Transverse colon (tissue), 4 donors: Measurements from ENCODE around the gene ZFAND2B. TPM values are rescaled to one million over a fixed set of nuclear protein-coding genes. Genes with fewer than 3 reads are reported as not detected.

ENCODE experiments used
- DNase-seq: peaks from one replicate; pipeline ENCODE4 v3.0.0-alpha.2; 2019
- H3K27ac ChIP-seq, 4 donors: fragments of 200-600 bp; sonication (generic); 2 replicates each; pipeline ENCODE4 v1.5.1; 2016 to 2018; ENCODE audit warnings: inconsistent platforms in 4 of 4
- H3K27me3 ChIP-seq: fragments of 200-600 bp; sonication (generic); 2 replicates; pipeline ENCODE4 v1.5.1; 2017; ENCODE audit warnings: inconsistent platforms
- H3K36me3 ChIP-seq, 4 donors: fragments of 200-600 bp; sonication (generic); 2 replicates each; pipeline ENCODE4 v1.5.1; 2017 to 2019; ENCODE audit warnings: inconsistent platforms in 4 of 4
- H3K4me1 ChIP-seq, 4 donors: fragments of 200-600 bp; sonication (generic); 2 replicates each; pipeline ENCODE4 v1.5.1; 2017 to 2020; ENCODE audit warnings: inconsistent platforms in 4 of 4
- H3K4me3 ChIP-seq, 4 donors: fragments of 200-600 bp; sonication (generic); 1 replicate in 1 of 4; 2 replicates in 3 of 4; pipeline versions ENCODE4 v1.5.1 to v1.6.1; 2017 to 2019; ENCODE audit warnings: inconsistent platforms in 4 of 4
- H3K9me3 ChIP-seq, 2 donors: fragments of 200-600 bp; sonication (generic); 2 replicates each; pipeline ENCODE4 v1.5.1; 2017 to 2019; ENCODE audit warnings: inconsistent platforms in 2 of 2
- CTCF ChIP-seq, 5 experiments: fragments of 200-600 bp in 3 of 5; fragments of 450-650 bp in 2 of 5; sonication (generic) in 3 of 5; IDR thresholded peaks; 1 replicate in 2 of 5; 2 replicates in 3 of 5; pipeline ENCODE4 v1.5.1; 2016 to 2017; ENCODE audit warnings: antibody characterized with exemption in 5 of 5, inconsistent platforms in 3 of 5, mild to moderate bottlenecking in 2 of 5, moderate library complexity in 1 of 5
- EP300 ChIP-seq: sonication (generic); formaldehyde crosslinking; IDR thresholded peaks from one replicate; pipeline ENCODE4 v1.6.1; 2017; ENCODE audit warnings: antibody characterized with exemption, low read depth
- POLR2A ChIP-seq: fragments of 450-650 bp; IDR thresholded peaks from one replicate; pipeline ENCODE4 v1.6.1; 2016; ENCODE audit warnings: antibody characterized with exemption, mild to moderate bottlenecking, moderate library complexity
- POLR2AphosphoS5 ChIP-seq, 3 donors: sonication (generic); formaldehyde crosslinking; IDR thresholded peaks; one replicate each; pipeline ENCODE4 v1.6.1; 2016; ENCODE audit warnings: antibody characterized with exemption in 3 of 3
- WGBS, 2 donors: methylation state at CpG; one replicate each; pipeline ENCODE4 v1.1.5; 2018; ENCODE audit warnings: low coverage in 1 of 2; 5-methylcytosine and 5-hydroxymethylcytosine counted together
- in situ Hi-C, 4 donors: fragments of 200-750 bp; cut with MboI; loops; one replicate each; pipeline versions ENCODE4 v1.15.0 to v1.15.1; 2017; ENCODE audit warnings: low sequenced_read_pairs in 3 of 4, low pct_ligation_motif_present in 1 of 4, low pct_unique_long_range_greater_than_20kb in 1 of 4
- intact Hi-C: fragments of 100-400 bp; cut with DNase I; formaldehyde crosslinking; loops from one replicate; pipeline ENCODE4 v1.15.1; 2023; ENCODE audit warnings: low total_unique reads
- total RNA-seq, 4 donors: library from RNA; depleted of rRNA; stranded (reverse); fragments of >200 nt; gene quantifications; one replicate each; pipeline ENCODE4 v1.1.0, GENCODE V29; 2016

The ZFAND2B gene
- total RNA-seq, 4 donors from 2014 or later: 90.2 to 156 (median 119) TPM

DNA sequence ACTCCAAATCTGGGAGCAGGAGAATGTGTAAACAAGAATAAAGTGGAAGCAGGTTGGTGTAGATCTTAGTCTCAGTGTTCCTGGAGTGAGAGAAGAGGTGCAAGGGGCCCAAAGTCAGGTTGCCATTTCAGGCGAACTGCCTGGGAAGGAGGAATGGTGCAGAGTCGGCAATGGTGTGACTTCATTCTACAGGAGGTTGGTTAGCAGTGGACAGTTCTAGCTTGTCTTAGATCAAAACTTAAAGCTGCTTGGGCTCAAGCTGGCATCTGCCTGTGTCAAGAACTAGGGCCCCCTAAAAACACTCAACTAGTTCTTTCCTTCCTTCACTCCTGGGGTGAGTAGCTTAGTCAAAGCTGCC, 42.2 kb downstream of the ZFAND2B start:
- TF ChIP-seq EP300: no peak
- no peak for TF ChIP-seq POLR2A
- TF ChIP-seq POLR2AphosphoS5 (IDR thresholded peaks at IDR 0.05): no peak
- TF ChIP-seq CTCF (IDR thresholded peaks at IDR 0.05): no peak
- Histone ChIP-seq H3K27ac (peak overlapping the region; percentile 94 to 97 (median 94)), H3K4me3 (peak overlapping the region in 1 of 4 donors; percentile 31), H3K9me3 (no peaks in the 10 kb centered on the region), H3K4me1 (peaks cover 47 to 79% (median 75%) of the 10 kb centered on the region in 4 donors), H3K36me3 (no peaks in the 10 kb centered on the region), H3K27me3 (no peaks in the 10 kb centered on the region)
- in situ Hi-C loops: no loop called here
- no peak for DNase-seq
- intact Hi-C loops: loop anchor here (10.0 kb wide), 1 partner anchor 1614 kb away; no protein-coding TSS in a partner anchor
- WGBS, 2 donors: 30 to 59% methylated on average over 2 of the region's 2 CpGs

DNA sequence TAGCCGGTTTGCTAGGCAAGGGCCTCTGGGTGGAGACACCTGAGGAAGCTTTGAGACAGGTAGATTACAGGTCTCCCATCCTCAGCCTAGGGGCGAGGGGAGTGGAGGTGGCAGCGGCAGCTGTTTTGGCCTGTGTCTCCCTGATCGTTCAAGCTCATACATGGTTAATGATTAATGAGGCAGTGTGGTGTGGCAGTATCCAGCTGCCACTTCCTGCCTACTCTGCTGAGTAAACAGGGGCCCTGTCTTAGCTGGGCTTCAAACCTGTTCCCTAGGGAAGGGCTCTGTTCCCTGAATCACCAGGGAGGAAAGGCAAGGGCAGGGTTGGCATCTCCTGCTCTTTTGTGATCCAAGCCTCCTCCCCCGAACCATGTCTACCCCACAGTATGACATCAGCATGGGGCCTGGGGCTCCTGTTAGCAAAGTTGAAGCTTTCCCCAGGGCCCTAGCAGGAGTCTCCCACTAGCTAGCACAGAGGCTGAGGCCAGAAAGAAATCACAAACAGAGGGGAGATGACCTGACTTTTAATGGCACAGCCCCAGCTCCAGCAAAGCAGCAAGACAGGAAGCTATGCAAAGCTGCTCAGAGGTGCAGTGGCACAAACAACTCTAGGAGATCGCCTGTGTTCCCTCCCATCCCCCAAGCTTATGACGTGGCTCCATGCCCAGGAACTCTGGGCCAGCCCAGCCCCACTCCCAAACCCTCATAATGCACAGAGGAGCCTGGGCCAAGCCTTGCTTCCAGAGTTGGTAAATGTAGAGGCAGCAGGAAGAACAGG, 42.8 kb downstream of the ZFAND2B start:
- Histone ChIP-seq H3K27ac (peak overlapping the region; percentile 94 to 97 (median 94)), H3K4me1 (peaks cover 47 to 85% (median 77%) of the 10 kb centered on the region in 4 donors), H3K9me3 (no peaks in the 10 kb centered on the region), H3K4me3 (peak overlapping the region in 2 of 4 donors; percentile 2 to 31), H3K27me3 (no peaks in the 10 kb centered on the region), H3K36me3 (no peaks in the 10 kb centered on the region)
- in situ Hi-C loops: no loop called here
- peak; percentile 94 for DNase-seq
- TF ChIP-seq POLR2AphosphoS5 (IDR thresholded peaks at IDR 0.05) (peak; percentile 67 to 89 (median 86)), POLR2A (peak; percentile 74), CTCF (IDR thresholded peaks at IDR 0.05) (no peak)
- intact Hi-C loops: loop anchor here (10.0 kb wide), 1 partner anchor 1615 kb away; no protein-coding TSS in a partner anchor
- WGBS, 2 donors: 13% methylated on average over 7 of the region's 7 CpGs; no CpG with 5 or more reads in 1 of the 2 donors

GRCh38 chr2:219250049-219250781, 43.6 kb downstream of the ZFAND2B start:
- Histone ChIP-seq H3K27me3 (no peaks in the 10 kb centered on the region), H3K9me3 (no peaks in the 10 kb centered on the region), H3K27ac (peak overlapping the region; percentile 94 to 97 (median 94)), H3K36me3 (no peaks in the 10 kb centered on the region), H3K4me3 (peak overlapping the region in 2 of 4 donors; percentile 2 to 31), H3K4me1 (peaks cover 42 to 83% (median 77%) of the 10 kb centered on the region in 4 donors)
- in situ Hi-C loops (no loop called here), intact Hi-C loops (no loop called here)
- 67% methylated on average over 22 of the region's 22 CpGs; no CpG with 5 or more reads in 1 of the 2 donors for WGBS, 2 donors
- no peak for DNase-seq
- TF ChIP-seq POLR2AphosphoS5 (IDR thresholded peaks at IDR 0.05) (no peak), POLR2A (no peak), CTCF (IDR thresholded peaks at IDR 0.05) (no peak), EP300 (no peak)

- Histone ChIP-seq H3K4me3 (peak overlapping the region in 1 of 4 donors; percentile 72), H3K9me3 (no peaks in the 10 kb centered on the region), H3K27me3 (no peaks in the 10 kb centered on the region), H3K27ac (peak overlapping the region; percentile 94 to 97 (median 94)), H3K4me1 (peaks cover 40 to 73% (median 68%) of the 10 kb centered on the region in 4 donors), H3K36me3 (no peaks in the 10 kb centered on the region)
- DNase-seq: no peak
- 78% methylated on average over 6 of the region's 6 CpGs; no CpG with 5 or more reads in 1 of the 2 donors for WGBS, 2 donors
- intact Hi-C loops: no loop called here
- TF ChIP-seq POLR2A (no peak), POLR2AphosphoS5 (IDR thresholded peaks at IDR 0.05) (no peak), CTCF (IDR thresholded peaks at IDR 0.05) (no peak), EP300 (no peak)
- in situ Hi-C loops: no loop called here
Observed at GRCh38 chr2:219251656-219252055, 45.1 kb downstream of the ZFAND2B start.
